ENCODE data around the gene IGSF3.

Gene IGSF3

DNA sequence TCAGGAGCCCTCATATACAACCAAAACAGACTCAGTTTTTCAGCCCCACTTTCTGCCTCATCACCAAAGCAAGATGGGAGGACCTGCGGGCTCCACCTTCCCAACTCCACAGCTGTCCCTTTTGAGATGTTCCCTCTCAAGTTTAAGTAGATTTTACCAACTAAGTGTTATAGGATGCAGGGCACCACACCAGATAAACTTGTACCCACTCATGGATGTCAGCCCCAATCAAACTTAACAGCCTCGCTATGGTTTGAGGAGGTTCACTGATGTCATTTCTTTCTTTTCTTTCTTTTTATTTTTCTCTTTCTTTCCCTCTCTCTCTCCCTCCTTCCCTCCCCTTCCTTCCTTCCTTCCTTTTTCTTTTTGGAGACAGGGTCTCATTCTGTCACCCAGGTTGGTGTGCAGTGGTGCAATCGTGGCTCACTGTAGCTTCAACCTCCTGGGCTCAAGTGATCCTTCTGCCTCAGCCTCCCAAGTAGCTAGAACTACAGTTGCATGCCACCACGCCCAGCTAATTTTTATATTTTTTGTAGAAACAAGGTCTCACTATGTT lies 110.1 kb downstream of the IGSF3 start:
- Histone ChIP-seq H3K36me3 (ENCODE audit: control insufficient read depth, insufficient read depth, low read length) (no peaks in the 10 kb centered on the region), H3K4me3 (replicated peaks; ENCODE audit: low read depth, low read length) (no peak overlapping the region; the same call in 1 of the 2 replicates), H3K27me3 (replicated peaks; ENCODE audit: control insufficient read depth, insufficient read depth, low read length) (no peaks in the 10 kb centered on the region)
- DNase-seq (ENCODE audit: extremely low read depth, insufficient read length) = no peak
- TF ChIP-seq, protein P1, sequence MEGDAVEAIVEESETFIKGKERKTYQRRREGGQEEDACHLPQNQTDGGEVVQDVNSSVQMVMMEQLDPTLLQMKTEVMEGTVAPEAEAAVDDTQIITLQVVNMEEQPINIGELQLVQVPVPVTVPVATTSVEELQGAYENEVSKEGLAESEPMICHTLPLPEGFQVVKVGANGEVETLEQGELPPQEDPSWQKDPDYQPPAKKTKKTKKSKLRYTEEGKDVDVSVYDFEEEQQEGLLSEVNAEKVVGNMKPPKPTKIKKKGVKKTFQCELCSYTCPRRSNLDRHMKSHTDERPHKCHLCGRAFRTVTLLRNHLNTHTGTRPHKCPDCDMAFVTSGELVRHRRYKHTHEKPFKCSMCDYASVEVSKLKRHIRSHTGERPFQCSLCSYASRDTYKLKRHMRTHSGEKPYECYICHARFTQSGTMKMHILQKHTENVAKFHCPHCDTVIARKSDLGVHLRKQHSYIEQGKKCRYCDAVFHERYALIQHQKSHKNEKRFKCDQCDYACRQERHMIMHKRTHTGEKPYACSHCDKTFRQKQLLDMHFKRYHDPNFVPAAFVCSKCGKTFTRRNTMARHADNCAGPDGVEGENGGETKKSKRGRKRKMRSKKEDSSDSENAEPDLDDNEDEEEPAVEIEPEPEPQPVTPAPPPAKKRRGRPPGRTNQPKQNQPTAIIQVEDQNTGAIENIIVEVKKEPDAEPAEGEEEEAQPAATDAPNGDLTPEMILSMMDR (IDR thresholded peaks at IDR 0.05; ENCODE audit: insufficient read depth, low read length, poor library complexity, severe bottlenecking) = no peak

DNA sequence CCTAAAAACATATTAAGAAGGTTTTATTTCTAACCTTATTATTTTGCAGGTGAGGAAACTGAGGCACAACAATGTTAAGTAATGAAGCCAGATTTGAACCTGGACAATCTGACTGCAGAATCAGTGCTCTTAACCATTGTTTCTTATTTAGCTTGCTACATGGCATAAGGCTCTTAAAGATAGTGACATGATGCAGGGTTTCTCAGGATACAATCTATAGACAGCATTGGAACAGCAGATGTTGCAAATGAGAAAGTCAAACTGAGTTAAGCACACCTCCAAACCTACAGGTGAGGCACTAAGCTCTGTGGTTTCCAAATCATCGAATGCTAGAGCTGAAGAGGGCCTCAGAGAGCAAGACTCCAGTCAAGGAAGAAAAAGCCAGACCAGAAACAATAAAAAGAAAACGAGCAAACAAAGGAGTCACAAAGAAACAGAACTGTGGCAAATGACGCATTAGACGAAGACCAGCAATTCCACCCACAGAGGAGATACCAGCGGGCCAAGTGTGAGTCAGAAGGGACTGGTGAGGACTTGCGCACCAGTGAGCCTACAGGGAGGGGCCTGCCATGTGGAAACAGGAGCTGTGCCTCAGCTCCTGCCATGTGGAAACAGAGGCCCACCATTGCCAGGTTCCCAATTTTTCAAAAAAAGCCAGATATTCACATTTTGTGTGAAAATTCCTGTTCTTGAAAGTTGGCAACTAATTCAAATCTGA lies 111.1 kb downstream of the IGSF3 start:
- peak; percentile 82 for DNase-seq (ENCODE audit: extremely low read depth, insufficient read length)
- Histone ChIP-seq H3K27me3 (replicated peaks; ENCODE audit: control insufficient read depth, insufficient read depth, low read length) (no peaks in the 10 kb centered on the region), H3K36me3 (ENCODE audit: control insufficient read depth, insufficient read depth, low read length) (no peaks in the 10 kb centered on the region), H3K4me3 (replicated peaks; ENCODE audit: low read depth, low read length) (no peak overlapping the region; the same call in 1 of the 2 replicates)
- TF ChIP-seq, protein P1 (IDR thresholded peaks at IDR 0.05; ENCODE audit: insufficient read depth, low read length, poor library complexity, severe bottlenecking) = peak; percentile 42

DNA sequence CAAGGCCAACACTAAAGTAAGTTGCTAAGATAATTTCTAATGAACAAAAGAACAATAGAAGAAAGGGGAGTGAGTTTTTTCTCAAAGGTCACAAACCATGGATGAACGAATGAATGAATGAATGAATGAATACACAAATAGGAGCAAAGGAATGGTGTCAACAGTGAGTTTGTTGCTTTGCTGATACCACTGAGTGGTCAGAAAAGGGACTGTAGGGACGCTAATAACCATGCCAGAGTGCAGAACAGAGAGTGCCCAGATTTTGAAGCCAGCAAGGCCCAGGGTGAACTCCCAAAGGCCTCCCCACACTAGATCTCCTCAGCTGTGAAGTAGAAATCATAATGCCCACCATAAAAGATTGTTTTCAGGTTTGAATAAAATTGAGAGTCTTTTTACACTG lies 112.6 kb downstream of the IGSF3 start:
- TF ChIP-seq, protein P1 (IDR thresholded peaks at IDR 0.05; ENCODE audit: insufficient read depth, low read length, poor library complexity, severe bottlenecking) = no peak
- Histone ChIP-seq H3K27me3 (replicated peaks; ENCODE audit: control insufficient read depth, insufficient read depth, low read length) (no peaks in the 10 kb centered on the region), H3K4me3 (replicated peaks; ENCODE audit: low read depth, low read length) (no peak overlapping the region)

DNA sequence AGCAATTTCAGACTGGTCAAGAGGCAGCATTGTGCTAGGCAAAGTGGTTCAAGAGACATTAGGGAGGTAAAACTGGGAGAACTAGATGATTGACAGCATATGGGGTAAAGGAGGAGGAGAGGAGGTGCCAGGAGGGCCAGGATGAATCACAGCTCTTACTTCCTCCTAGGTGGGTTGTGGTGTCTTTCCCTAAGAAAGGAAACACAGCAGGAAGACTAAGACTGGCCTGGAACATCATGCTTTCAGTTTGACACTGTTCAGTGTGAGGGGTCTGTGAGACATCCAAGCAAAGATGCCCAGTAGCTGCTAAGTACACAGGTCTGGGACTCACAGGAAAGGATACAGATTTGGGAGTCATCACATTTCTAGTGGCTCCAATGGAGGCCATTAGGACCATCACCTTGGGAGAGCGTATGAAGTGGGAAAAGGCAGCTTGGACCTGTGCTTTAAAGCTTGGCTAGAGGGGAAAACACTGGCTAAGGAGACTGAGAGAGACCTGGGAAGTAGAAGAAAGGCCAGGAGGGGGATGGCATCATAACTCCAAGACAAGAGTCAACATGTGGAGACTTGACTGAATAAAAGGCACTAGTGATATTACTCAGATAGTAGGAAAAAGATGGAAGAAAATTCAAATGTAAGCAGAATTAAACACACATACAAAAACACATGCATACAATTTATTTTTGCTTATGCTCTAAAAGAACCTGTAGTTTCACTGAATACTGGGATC lies 114.0 kb downstream of the IGSF3 start:
- H3K4me3 ChIP-seq (replicated peaks; ENCODE audit: low read depth, low read length) = no peak overlapping the region
- no peaks in the 10 kb centered on the region; the same call in 1 of the 2 replicates for H3K36me3 ChIP-seq (ENCODE audit: control insufficient read depth, insufficient read depth, low read length)
- DNase-seq (ENCODE audit: extremely low read depth, insufficient read length) = no peak
- TF ChIP-seq, protein P1 (IDR thresholded peaks at IDR 0.05; ENCODE audit: insufficient read depth, low read length, poor library complexity, severe bottlenecking) = no peak
- no peaks in the 10 kb centered on the region for H3K27me3 ChIP-seq (replicated peaks; ENCODE audit: control insufficient read depth, insufficient read depth, low read length)

More for the DNA sequence above, 112.6 kb downstream of the IGSF3 start:
- H3K36me3 ChIP-seq (ENCODE audit: control insufficient read depth, insufficient read depth, low read length) = no peaks in the 10 kb centered on the region
- DNase-seq (ENCODE audit: extremely low read depth, insufficient read length) = no peak

DNA sequence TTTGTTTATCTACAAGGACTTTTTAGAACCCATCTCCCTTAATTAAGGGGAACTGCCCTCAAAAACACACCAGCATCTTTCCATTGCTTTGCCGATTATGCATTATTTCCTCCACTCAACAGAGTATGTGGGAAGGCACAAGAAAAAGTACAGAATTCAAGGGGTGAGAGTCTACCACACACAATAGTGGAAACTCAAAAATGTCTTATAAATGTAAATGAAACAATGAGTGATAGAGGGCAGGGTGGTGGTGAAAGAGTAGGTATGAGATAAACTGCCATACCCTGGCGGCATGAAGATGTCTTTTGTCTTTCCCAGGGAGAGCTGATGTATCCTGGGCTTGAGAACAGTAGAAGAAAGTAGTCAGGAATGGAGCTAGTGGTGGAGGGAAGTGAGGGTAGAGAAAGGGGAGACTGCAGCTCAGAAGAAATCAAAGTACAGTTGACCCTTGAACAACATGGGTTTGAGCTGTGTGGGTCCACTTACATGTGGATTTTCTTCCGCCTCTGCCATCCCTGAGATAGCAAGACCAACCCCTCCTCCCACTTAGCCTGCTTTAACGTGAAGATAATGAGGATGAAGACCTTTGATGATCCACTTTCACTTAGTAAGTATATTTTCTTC lies 121.1 kb downstream of the IGSF3 start:
- TF ChIP-seq, protein P1 (IDR thresholded peaks at IDR 0.05; ENCODE audit: insufficient read depth, low read length, poor library complexity, severe bottlenecking) = no peak
- peaks cover 16% of the 10 kb centered on the region for H3K36me3 ChIP-seq (ENCODE audit: control insufficient read depth, insufficient read depth, low read length)
- H3K27me3 ChIP-seq (replicated peaks; ENCODE audit: control insufficient read depth, insufficient read depth, low read length) = no peaks in the 10 kb centered on the region
- DNase-seq (ENCODE audit: extremely low read depth, insufficient read length) = no peak
- H3K4me3 ChIP-seq (replicated peaks; ENCODE audit: low read depth, low read length) = peak overlapping the region; percentile 13

All from GM06990 (cell line).